Erythroblast (primary cell): ENCODE measurements around the gene LRCH3.

Experiments used
- GATA1 ChIP-seq: IDR thresholded peaks from 2 replicates; pipeline ENCODE4 v1.6.1; 2011; ENCODE audit warnings: low read depth, mild to moderate bottlenecking, control low read depth, low read length, moderate library complexity
- POLR2A ChIP-seq: IDR thresholded peaks from 2 replicates; pipeline ENCODE4 v1.6.1; 2011; ENCODE audit warnings: mild to moderate bottlenecking, low read length

GRCh38 chr3:197926418-197926817 lies 135.4 kb downstream of the LRCH3 start:
- TF ChIP-seq POLR2A = no peak
- no peak for TF ChIP-seq GATA1
